NCI-H2029 treated with DMSO at 0.1 percent for 48 hours (cell line): ENCODE data around the gene ESYT1.
"Not testable (repeated sequence)": the region's sequence is repeated elsewhere in the genome, so short reads cannot be mapped to it uniquely, and the experiment has no call there.

Experiments
- DNase-seq: peaks from one replicate; lab custom pipeline; 2025; lab: John Stamatoyannopoulos, UW

ESYT1 gene

GRCh38 chr12:56103823-56104108 is 24.3 kb upstream of the ESYT1 start:
- no peak for DNase-seq

GRCh38 chr12:56104109-56104814 is 23.8 kb upstream of the ESYT1 start, which contains the start of gene PA2G4:
Gene PA2G4, plus strand, starts transcription at chr12:56104559. Its CDS starts 179 bp downstream, at chr12:56104738.
- DNase-seq: peak; percentile 96

- DNase-seq: no peak
Observed at GRCh38 chr12:56104815-56105608, 23.1 kb upstream of the ESYT1 start.

- DNase-seq: no peak
Observed at GRCh38 chr12:56105609-56105902, 22.5 kb upstream of the ESYT1 start.

GRCh38 chr12:56107242-56107641 is 20.8 kb upstream of the ESYT1 start:
- DNase-seq: no peak

GRCh38 chr12:56110571-56110970 is 17.5 kb upstream of the ESYT1 start:
- DNase-seq: no peak

GRCh38 chr12:56114084-56114483 is 14.0 kb upstream of the ESYT1 start:
- no peak for DNase-seq

- DNase-seq: no peak
Observed at GRCh38 chr12:56115329-56115728, 12.7 kb upstream of the ESYT1 start.

GRCh38 chr12:56116267-56117081 is 11.6 kb upstream of the ESYT1 start, which contains the start of gene RPL41:
Gene RPL41, plus strand, starts transcription at chr12:56116633.
- DNase-seq: peak; percentile 98

GRCh38 chr12:56117082-56117706 is 10.9 kb upstream of the ESYT1 start:
- DNase-seq: not testable (repeated sequence)

- peak; percentile 96 for DNase-seq
Observed at GRCh38 chr12:56117778-56118687, 10.0 kb upstream of the ESYT1 start, which contains the start of gene ZC3H10. Gene ZC3H10, plus strand, starts transcription at chr12:56118266. Its CDS starts 2,297 bp downstream, at chr12:56120563.

GRCh38 chr12:56118688-56119357 is 9.2 kb upstream of the ESYT1 start:
- DNase-seq: no peak

- peak; percentile 74 for DNase-seq
Observed at GRCh38 chr12:56119361-56119796, 8.7 kb upstream of the ESYT1 start.

GRCh38 chr12:56120158-56120846 is 7.8 kb upstream of the ESYT1 start:
- DNase-seq: no peak

- no peak for DNase-seq
Observed at GRCh38 chr12:56121204-56121870, 6.7 kb upstream of the ESYT1 start.

GRCh38 chr12:56122637-56123036 is 5.4 kb upstream of the ESYT1 start:
- DNase-seq: no peak

- no peak for DNase-seq
Observed at GRCh38 chr12:56124133-56124532, 3.9 kb upstream of the ESYT1 start.

- DNase-seq: no peak
Observed at GRCh38 chr12:56126732-56127239, 1.3 kb upstream of the ESYT1 start.

GRCh38 chr12:56127485-56127887 is 581 bp upstream of the ESYT1 start:
- no peak for DNase-seq
